ENCODE measurements around the gene INAFM1. TPM values are rescaled to one million over a fixed set of nuclear protein-coding genes. Genes with fewer than 3 reads are reported as not detected.
"Not testable (repeated sequence)": the region's sequence is repeated elsewhere in the genome, so short reads cannot be mapped to it uniquely, and the experiment has no call there.

INAFM1 gene
- polyA plus RNA-seq, 6 donors from 2014 or later = 3.9 to 7.7 (median 5.6) TPM

GRCh38 chr19:47264629-47265028 lies 10.1 kb upstream of the INAFM1 start:
- Mint-ChIP-seq H3K27me3 (no peaks in the 10 kb centered on the region), H3K4me1 (peaks cover 13 to 22% (median 16%) of the 10 kb centered on the region in 3 donors), H3K27ac (no peak overlapping the region), H3K9me3 (peaks cover 0 to 2% (median 0%) of the 10 kb centered on the region in 7 donors), H3K4me3 (no peak overlapping the region), H3K36me3 (peaks cover 9 to 18% of the 10 kb centered on the region in 2 donors)
- DNase-seq (no peak), ATAC-seq (ENCODE audit: low read depth in 2 of 2) (no peak)

- peak overlapping the region in 1 of 8 donors; percentile 29 for H3K4me3 Mint-ChIP-seq
- H3K9me3 Mint-ChIP-seq = no peaks in the 10 kb centered on the region
- no peak for ATAC-seq (ENCODE audit: low read depth in 2 of 2)
- peak overlapping the region in 1 of 6 donors; percentile 69 for H3K27ac Mint-ChIP-seq
- peaks cover 8 to 12% (median 9%) of the 10 kb centered on the region in 3 donors for H3K4me1 Mint-ChIP-seq
- peaks cover 9 to 13% of the 10 kb centered on the region in 2 donors for H3K36me3 Mint-ChIP-seq
- no peaks in the 10 kb centered on the region for H3K27me3 Mint-ChIP-seq
- no peak for DNase-seq
Observed at GRCh38 chr19:47266401-47266941, 8.2 kb upstream of the INAFM1 start.

GRCh38 chr19:47267350-47267759 lies 7.3 kb upstream of the INAFM1 start:
- Mint-ChIP-seq H3K4me3 (no peak overlapping the region), H3K36me3 (peaks cover 9 to 13% of the 10 kb centered on the region in 2 donors), H3K9me3 (no peaks in the 10 kb centered on the region), H3K4me1 (peaks cover 9 to 19% (median 10%) of the 10 kb centered on the region in 3 donors), H3K27me3 (no peaks in the 10 kb centered on the region), H3K27ac (no peak overlapping the region)
- ATAC-seq (ENCODE audit: low read depth in 2 of 2) = no peak
- no peak for DNase-seq

GRCh38 chr19:47268028-47268427 lies 6.7 kb upstream of the INAFM1 start:
- H3K27ac Mint-ChIP-seq = no peak overlapping the region

GRCh38 chr19:47269596-47269995 lies 5.1 kb upstream of the INAFM1 start:
- peak overlapping the region in 1 of 6 donors; percentile 3 for H3K27ac Mint-ChIP-seq
- no peaks in the 10 kb centered on the region for H3K27me3 Mint-ChIP-seq
- H3K36me3 Mint-ChIP-seq = peaks cover 4 to 13% of the 10 kb centered on the region in 2 donors
- H3K9me3 Mint-ChIP-seq = no peaks in the 10 kb centered on the region
- ATAC-seq (ENCODE audit: low read depth in 2 of 2) (no peak), DNase-seq (no peak)
- H3K4me3 Mint-ChIP-seq = peak overlapping the region in 2 of 8 donors; percentile 48 to 54
- H3K4me1 Mint-ChIP-seq = peaks cover 11 to 27% (median 21%) of the 10 kb centered on the region in 3 donors

More at GRCh38 chr19:47268028-47268427, 6.7 kb upstream of the INAFM1 start:
- H3K27me3 Mint-ChIP-seq = no peaks in the 10 kb centered on the region
- peaks cover 11 to 25% (median 14%) of the 10 kb centered on the region in 3 donors for H3K4me1 Mint-ChIP-seq
- H3K9me3 Mint-ChIP-seq = no peaks in the 10 kb centered on the region
- peaks cover 9 to 13% of the 10 kb centered on the region in 2 donors for H3K36me3 Mint-ChIP-seq
- ATAC-seq (ENCODE audit: low read depth in 2 of 2) (no peak), DNase-seq (no peak)
- peak overlapping the region in 1 of 8 donors; percentile 47 for H3K4me3 Mint-ChIP-seq

- no peak for ATAC-seq (ENCODE audit: low read depth in 2 of 2)
- H3K9me3 Mint-ChIP-seq = no peaks in the 10 kb centered on the region
- no peaks in the 10 kb centered on the region for H3K27me3 Mint-ChIP-seq
- peak overlapping the region in 1 of 6 donors; percentile 17 for H3K27ac Mint-ChIP-seq
- H3K4me3 Mint-ChIP-seq = peak overlapping the region in 2 of 8 donors; percentile 59 to 65
- peaks cover 4 to 13% of the 10 kb centered on the region in 2 donors for H3K36me3 Mint-ChIP-seq
- peaks cover 14 to 31% (median 25%) of the 10 kb centered on the region in 3 donors for H3K4me1 Mint-ChIP-seq
- no peak for DNase-seq
Observed at GRCh38 chr19:47270408-47270807, 4.3 kb upstream of the INAFM1 start.

- Mint-ChIP-seq H3K4me3 (peak overlapping the region in 6 of 8 donors; percentile 87 to 99 (median 95)), H3K27me3 (no peaks in the 10 kb centered on the region), H3K27ac (peak overlapping the region in 3 of 6 donors; percentile 37 to 98 (median 91)), H3K9me3 (no peaks in the 10 kb centered on the region), H3K36me3 (peaks cover 4 to 13% of the 10 kb centered on the region in 2 donors), H3K4me1 (peaks cover 24 to 39% (median 29%) of the 10 kb centered on the region in 3 donors)
- no peak for ATAC-seq (ENCODE audit: low read depth in 2 of 2)
- no peak for DNase-seq
Observed at GRCh38 chr19:47271949-47272348, 2.7 kb upstream of the INAFM1 start.

- Mint-ChIP-seq H3K27me3 (no peaks in the 10 kb centered on the region), H3K36me3 (peaks cover 4 to 13% of the 10 kb centered on the region in 2 donors), H3K27ac (peak overlapping the region; percentile 68 to 98 (median 90)), H3K9me3 (no peaks in the 10 kb centered on the region), H3K4me3 (peak overlapping the region; percentile 87 to 99 (median 95)), H3K4me1 (peaks cover 27 to 39% (median 30%) of the 10 kb centered on the region in 3 donors)
- ATAC-seq (ENCODE audit: low read depth in 2 of 2) (no peak), DNase-seq (no peak)
Observed at GRCh38 chr19:47272448-47273312, 2.0 kb upstream of the INAFM1 start.

GRCh38 chr19:47273313-47274070 lies 1.2 kb upstream of the INAFM1 start:
- H3K27ac Mint-ChIP-seq = peak overlapping the region; percentile 98 to 99 (median 99)
- peaks cover 32 to 39% (median 37%) of the 10 kb centered on the region in 3 donors for H3K4me1 Mint-ChIP-seq
- H3K4me3 Mint-ChIP-seq = peak overlapping the region; percentile 94 to 99 (median 97)
- peaks cover 4 to 13% of the 10 kb centered on the region in 2 donors for H3K36me3 Mint-ChIP-seq
- H3K27me3 Mint-ChIP-seq = no peaks in the 10 kb centered on the region
- no peaks in the 10 kb centered on the region for H3K9me3 Mint-ChIP-seq
- ATAC-seq (ENCODE audit: low read depth in 2 of 2) = peak; percentile 58 to 63
- DNase-seq = peak; percentile 87

GRCh38 chr19:47274891-47275761 lies 441 bp downstream of the INAFM1 start:
- Mint-ChIP-seq H3K4me3 (peak overlapping the region; percentile 73 to 94 (median 87)), H3K27me3 (no peaks in the 10 kb centered on the region), H3K9me3 (no peaks in the 10 kb centered on the region), H3K27ac (peak overlapping the region; percentile 63 to 98 (median 87)), H3K36me3 (peaks cover 0 to 10% of the 10 kb centered on the region in 2 donors), H3K4me1 (peaks cover 33 to 45% (median 39%) of the 10 kb centered on the region in 3 donors)
- DNase-seq (no peak), ATAC-seq (ENCODE audit: low read depth in 2 of 2) (peak; percentile 38 to 42)

GRCh38 chr19:47275791-47276461 lies 1.2 kb downstream of the INAFM1 start:
- H3K36me3 Mint-ChIP-seq = peaks cover 0 to 2% of the 10 kb centered on the region in 2 donors
- H3K4me1 Mint-ChIP-seq = peaks cover 33 to 42% (median 40%) of the 10 kb centered on the region in 3 donors
- DNase-seq = no peak
- peak overlapping the region; percentile 73 to 94 (median 83) for H3K4me3 Mint-ChIP-seq
- peak overlapping the region in 5 of 6 donors; percentile 83 to 98 (median 85) for H3K27ac Mint-ChIP-seq
- H3K9me3 Mint-ChIP-seq = no peaks in the 10 kb centered on the region
- H3K27me3 Mint-ChIP-seq = no peaks in the 10 kb centered on the region
- ATAC-seq (ENCODE audit: low read depth in 2 of 2) = no peak

- H3K36me3 Mint-ChIP-seq; H3K27me3 Mint-ChIP-seq; DNase-seq; ATAC-seq (ENCODE audit: low read depth in 2 of 2); H3K27ac Mint-ChIP-seq; H3K9me3 Mint-ChIP-seq: not testable (repeated sequence)
- Mint-ChIP-seq H3K4me3 (peak overlapping the region in 6 of 8 donors; percentile 3 to 94 (median 76)), H3K4me1 (peaks cover 33 to 42% (median 38%) of the 10 kb centered on the region in 3 donors)
Observed at GRCh38 chr19:47276513-47276912, 1.8 kb downstream of the INAFM1 start.
